ENCODE results near the gene SEC23IP.
"Not testable (repeated sequence)": the region's sequence is repeated elsewhere in the genome, so short reads cannot be mapped to it uniquely, and the experiment has no call there.

Gene SEC23IP

GRCh38 chr10:119860866-119861607 is 31.5 kb upstream of the SEC23IP start:
- H3K4me1 ChIP-seq (ENCODE audit: control insufficient read depth in 2 of 2, insufficient read depth in 2 of 2, low read length in 2 of 2) = no peaks in the 10 kb centered on the region
- peaks cover 8 to 9% of the 10 kb centered on the region in 2 donors for H3K36me3 ChIP-seq (ENCODE audit: control insufficient read depth in 2 of 2, insufficient read depth in 2 of 2, low read length in 2 of 2)
- H3K9me3 ChIP-seq (ENCODE audit: control insufficient read depth in 2 of 2, low read length in 2 of 2) = no peaks in the 10 kb centered on the region
- no peaks in the 10 kb centered on the region for H3K27me3 ChIP-seq (ENCODE audit: control insufficient read depth in 2 of 2, insufficient read depth in 2 of 2, low read length in 2 of 2)
- H3K9ac ChIP-seq (ENCODE audit: low read depth in 1 of 2, low read length in 2 of 2) = no peak overlapping the region
- H3K27ac ChIP-seq (ENCODE audit: low read depth in 2 of 2, low read length in 2 of 2) = no peak overlapping the region
- no peak overlapping the region for H3K4me3 ChIP-seq (ENCODE audit: low read length in 2 of 2)

GRCh38 chr10:119862524-119862923 is 30.0 kb upstream of the SEC23IP start:
- Histone ChIP-seq H3K4me1 (ENCODE audit: control insufficient read depth in 2 of 2, insufficient read depth in 2 of 2, low read length in 2 of 2) (no peaks in the 10 kb centered on the region), H3K4me3 (ENCODE audit: low read length in 2 of 2) (no peak overlapping the region), H3K9me3 (ENCODE audit: control insufficient read depth in 2 of 2, low read length in 2 of 2) (no peaks in the 10 kb centered on the region), H3K9ac (ENCODE audit: low read depth in 1 of 2, low read length in 2 of 2) (no peak overlapping the region), H3K36me3 (ENCODE audit: control insufficient read depth in 2 of 2, insufficient read depth in 2 of 2, low read length in 2 of 2) (peaks cover 3 to 7% of the 10 kb centered on the region in 2 donors), H3K27ac (ENCODE audit: low read depth in 2 of 2, low read length in 2 of 2) (no peak overlapping the region), H3K27me3 (ENCODE audit: control insufficient read depth in 2 of 2, insufficient read depth in 2 of 2, low read length in 2 of 2) (no peaks in the 10 kb centered on the region)

GRCh38 chr10:119863951-119864565 is 28.5 kb upstream of the SEC23IP start:
- no peak overlapping the region for H3K27ac ChIP-seq (ENCODE audit: low read depth in 2 of 2, low read length in 2 of 2)

GRCh38 chr10:119865699-119866240 is 26.8 kb upstream of the SEC23IP start:
- H3K4me1 ChIP-seq (ENCODE audit: control insufficient read depth in 2 of 2, insufficient read depth in 2 of 2, low read length in 2 of 2) = peaks cover 0 to 3% of the 10 kb centered on the region in 2 donors
- H3K36me3 ChIP-seq (ENCODE audit: control insufficient read depth in 2 of 2, insufficient read depth in 2 of 2, low read length in 2 of 2) = no peaks in the 10 kb centered on the region
- no peaks in the 10 kb centered on the region for H3K9me3 ChIP-seq (ENCODE audit: control insufficient read depth in 2 of 2, low read length in 2 of 2)
- H3K27ac ChIP-seq (ENCODE audit: low read depth in 2 of 2, low read length in 2 of 2) = no peak overlapping the region
- no peak overlapping the region for H3K4me3 ChIP-seq (ENCODE audit: low read length in 2 of 2)
- H3K27me3 ChIP-seq (ENCODE audit: control insufficient read depth in 2 of 2, insufficient read depth in 2 of 2, low read length in 2 of 2) = no peaks in the 10 kb centered on the region
- no peak overlapping the region for H3K9ac ChIP-seq (ENCODE audit: low read depth in 1 of 2, low read length in 2 of 2)

More at GRCh38 chr10:119863951-119864565, 28.5 kb upstream of the SEC23IP start:
- Histone ChIP-seq H3K27me3 (ENCODE audit: control insufficient read depth in 2 of 2, insufficient read depth in 2 of 2, low read length in 2 of 2) (no peaks in the 10 kb centered on the region), H3K4me3 (ENCODE audit: low read length in 2 of 2) (no peak overlapping the region), H3K36me3 (ENCODE audit: control insufficient read depth in 2 of 2, insufficient read depth in 2 of 2, low read length in 2 of 2) (no peaks in the 10 kb centered on the region), H3K9ac (ENCODE audit: low read depth in 1 of 2, low read length in 2 of 2) (no peak overlapping the region), H3K9me3 (ENCODE audit: control insufficient read depth in 2 of 2, low read length in 2 of 2) (no peaks in the 10 kb centered on the region), H3K4me1 (ENCODE audit: control insufficient read depth in 2 of 2, insufficient read depth in 2 of 2, low read length in 2 of 2) (no peaks in the 10 kb centered on the region)

GRCh38 chr10:119867317-119867716 is 25.2 kb upstream of the SEC23IP start:
- Histone ChIP-seq H3K27ac (ENCODE audit: low read depth in 2 of 2, low read length in 2 of 2) (no peak overlapping the region), H3K27me3 (ENCODE audit: control insufficient read depth in 2 of 2, insufficient read depth in 2 of 2, low read length in 2 of 2) (no peaks in the 10 kb centered on the region), H3K4me1 (ENCODE audit: control insufficient read depth in 2 of 2, insufficient read depth in 2 of 2, low read length in 2 of 2) (peaks cover 5 to 13% of the 10 kb centered on the region in 2 donors), H3K9ac (ENCODE audit: low read depth in 1 of 2, low read length in 2 of 2) (no peak overlapping the region), H3K9me3 (ENCODE audit: control insufficient read depth in 2 of 2, low read length in 2 of 2) (no peaks in the 10 kb centered on the region), H3K4me3 (ENCODE audit: low read length in 2 of 2) (no peak overlapping the region), H3K36me3 (ENCODE audit: control insufficient read depth in 2 of 2, insufficient read depth in 2 of 2, low read length in 2 of 2) (no peaks in the 10 kb centered on the region)

- not testable (repeated sequence) for H3K27me3 ChIP-seq (ENCODE audit: control insufficient read depth in 2 of 2, insufficient read depth in 2 of 2, low read length in 2 of 2); H3K36me3 ChIP-seq (ENCODE audit: control insufficient read depth in 2 of 2, insufficient read depth in 2 of 2, low read length in 2 of 2); H3K4me3 ChIP-seq (ENCODE audit: low read length in 2 of 2); H3K9me3 ChIP-seq (ENCODE audit: control insufficient read depth in 2 of 2, low read length in 2 of 2); H3K9ac ChIP-seq (ENCODE audit: low read depth in 1 of 2, low read length in 2 of 2); H3K27ac ChIP-seq (ENCODE audit: low read depth in 2 of 2, low read length in 2 of 2)
- H3K4me1 ChIP-seq (ENCODE audit: control insufficient read depth in 2 of 2, insufficient read depth in 2 of 2, low read length in 2 of 2) = peaks cover 11 to 17% of the 10 kb centered on the region in 2 donors
Observed at GRCh38 chr10:119869398-119869797, 23.1 kb upstream of the SEC23IP start.

GRCh38 chr10:119871881-119872609 is 20.5 kb upstream of the SEC23IP start:
- Histone ChIP-seq H3K4me1 (ENCODE audit: control insufficient read depth in 2 of 2, insufficient read depth in 2 of 2, low read length in 2 of 2) (peaks cover 11 to 17% of the 10 kb centered on the region in 2 donors), H3K27ac (ENCODE audit: low read depth in 2 of 2, low read length in 2 of 2) (peak overlapping the region; percentile 73 to 91), H3K9me3 (ENCODE audit: control insufficient read depth in 2 of 2, low read length in 2 of 2) (no peaks in the 10 kb centered on the region), H3K9ac (ENCODE audit: low read depth in 1 of 2, low read length in 2 of 2) (peak overlapping the region; percentile 74 to 77), H3K36me3 (ENCODE audit: control insufficient read depth in 2 of 2, insufficient read depth in 2 of 2, low read length in 2 of 2) (no peaks in the 10 kb centered on the region), H3K4me3 (ENCODE audit: low read length in 2 of 2) (peak overlapping the region; percentile 82 to 92), H3K27me3 (ENCODE audit: control insufficient read depth in 2 of 2, insufficient read depth in 2 of 2, low read length in 2 of 2) (no peaks in the 10 kb centered on the region)

- Histone ChIP-seq H3K27ac (ENCODE audit: low read depth in 2 of 2, low read length in 2 of 2) (peak within 1 kb of the TSS; percentile 77 to 91), H3K27me3 (ENCODE audit: control insufficient read depth in 2 of 2, insufficient read depth in 2 of 2, low read length in 2 of 2) (no peaks in the 10 kb centered on the region), H3K4me3 (ENCODE audit: low read length in 2 of 2) (peak within 1 kb of the TSS; percentile 82 to 92), H3K9ac (ENCODE audit: low read depth in 1 of 2, low read length in 2 of 2) (peak within 1 kb of the TSS; percentile 77 to 84), H3K4me1 (ENCODE audit: control insufficient read depth in 2 of 2, insufficient read depth in 2 of 2, low read length in 2 of 2) (peaks cover 11 to 17% of the 10 kb centered on the region in 2 donors), H3K36me3 (ENCODE audit: control insufficient read depth in 2 of 2, insufficient read depth in 2 of 2, low read length in 2 of 2) (no peaks in the 10 kb centered on the region), H3K9me3 (ENCODE audit: control insufficient read depth in 2 of 2, low read length in 2 of 2) (no peaks in the 10 kb centered on the region)
Observed at GRCh38 chr10:119872610-119872859, 20.0 kb upstream of the SEC23IP start, which contains the start of gene MCMBP. MCMBP (minus strand) TSS chr10:119872843; CDS start chr10:119872584, 259 bp downstream.

- Histone ChIP-seq H3K4me1 (ENCODE audit: control insufficient read depth in 2 of 2, insufficient read depth in 2 of 2, low read length in 2 of 2) (peaks cover 11 to 17% of the 10 kb centered on the region in 2 donors), H3K9ac (ENCODE audit: low read depth in 1 of 2, low read length in 2 of 2) (peak overlapping the region; percentile 77 to 84), H3K27ac (ENCODE audit: low read depth in 2 of 2, low read length in 2 of 2) (peak overlapping the region; percentile 77 to 91), H3K36me3 (ENCODE audit: control insufficient read depth in 2 of 2, insufficient read depth in 2 of 2, low read length in 2 of 2) (no peaks in the 10 kb centered on the region), H3K4me3 (ENCODE audit: low read length in 2 of 2) (peak overlapping the region; percentile 82 to 92), H3K27me3 (ENCODE audit: control insufficient read depth in 2 of 2, insufficient read depth in 2 of 2, low read length in 2 of 2) (no peaks in the 10 kb centered on the region), H3K9me3 (ENCODE audit: control insufficient read depth in 2 of 2, low read length in 2 of 2) (no peaks in the 10 kb centered on the region)
Observed at GRCh38 chr10:119872860-119873681, 19.5 kb upstream of the SEC23IP start.
